Epithelial cell of esophagus (primary cell): ENCODE results near the gene STK4.

ENCODE experiments used
- DNase-seq: peaks from one replicate; pipeline ENCODE4 v3.0.0; 2010; ENCODE audit warnings: low read depth
- H3K4me3 ChIP-seq: 2 replicates; pipeline ENCODE4 v1.5.1; 2011; ENCODE audit warnings: mild to moderate bottlenecking, low read length, control low read depth
- CTCF ChIP-seq: IDR thresholded peaks from 2 replicates; pipeline ENCODE4 v1.5.1; 2011; ENCODE audit warnings: low read depth, mild to moderate bottlenecking, low read length, control low read depth, inconsistent platforms; ENCODE audit not compliant: insufficient read depth; ENCODE audit errors: missing control alignments

The STK4 gene

GRCh38 chr20:45067087-45067486 is 100.8 kb downstream of the STK4 start:
- peak; percentile 76 for DNase-seq
- no peak overlapping the region for H3K4me3 ChIP-seq
- TF ChIP-seq CTCF, result no peak

DNA sequence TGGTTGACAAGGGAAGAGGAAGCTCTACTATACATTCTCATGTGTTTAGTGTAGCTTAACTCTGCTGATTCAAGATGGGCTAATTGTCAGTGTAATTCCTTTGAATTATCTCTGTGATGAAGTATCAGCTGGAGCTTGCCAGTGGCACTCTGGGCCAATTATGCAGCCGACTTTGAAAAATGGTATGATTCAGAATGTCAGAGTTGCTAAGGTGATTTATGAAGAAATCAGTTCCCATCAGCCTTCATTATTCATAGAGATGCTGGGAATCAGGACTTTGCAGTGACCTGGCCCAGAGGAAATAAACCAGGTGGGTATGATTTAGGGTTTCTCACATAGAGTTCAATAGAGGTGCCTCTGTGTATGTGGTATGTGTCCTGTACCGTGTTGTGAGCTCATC is 101.2 kb downstream of the STK4 start:
- peak; percentile 87 for DNase-seq
- TF ChIP-seq CTCF, result no peak

DNA sequence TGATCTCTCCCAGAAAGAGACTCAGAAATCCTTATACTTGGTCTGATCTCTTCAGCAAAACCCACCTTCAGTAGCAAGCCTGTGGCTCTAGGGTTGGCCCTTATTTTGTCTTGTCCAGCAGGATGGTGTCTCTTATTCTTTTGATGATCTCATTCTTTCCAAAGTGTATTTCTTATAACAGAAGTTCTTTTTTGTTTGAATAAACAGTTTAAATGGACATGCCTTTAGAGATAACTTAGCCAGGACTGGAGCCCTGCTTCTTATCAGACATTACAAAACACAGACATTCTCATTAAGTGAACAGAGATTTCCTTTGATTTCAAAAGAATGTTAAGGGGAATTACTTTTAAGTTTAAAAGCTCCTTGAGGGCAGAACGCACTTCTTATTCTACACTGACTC is 102.9 kb downstream of the STK4 start:
- no peak overlapping the region for H3K4me3 ChIP-seq
- TF ChIP-seq CTCF, result no peak
- no peak for DNase-seq

More for the DNA sequence above, 101.2 kb downstream of the STK4 start:
- no peak overlapping the region for H3K4me3 ChIP-seq

DNA sequence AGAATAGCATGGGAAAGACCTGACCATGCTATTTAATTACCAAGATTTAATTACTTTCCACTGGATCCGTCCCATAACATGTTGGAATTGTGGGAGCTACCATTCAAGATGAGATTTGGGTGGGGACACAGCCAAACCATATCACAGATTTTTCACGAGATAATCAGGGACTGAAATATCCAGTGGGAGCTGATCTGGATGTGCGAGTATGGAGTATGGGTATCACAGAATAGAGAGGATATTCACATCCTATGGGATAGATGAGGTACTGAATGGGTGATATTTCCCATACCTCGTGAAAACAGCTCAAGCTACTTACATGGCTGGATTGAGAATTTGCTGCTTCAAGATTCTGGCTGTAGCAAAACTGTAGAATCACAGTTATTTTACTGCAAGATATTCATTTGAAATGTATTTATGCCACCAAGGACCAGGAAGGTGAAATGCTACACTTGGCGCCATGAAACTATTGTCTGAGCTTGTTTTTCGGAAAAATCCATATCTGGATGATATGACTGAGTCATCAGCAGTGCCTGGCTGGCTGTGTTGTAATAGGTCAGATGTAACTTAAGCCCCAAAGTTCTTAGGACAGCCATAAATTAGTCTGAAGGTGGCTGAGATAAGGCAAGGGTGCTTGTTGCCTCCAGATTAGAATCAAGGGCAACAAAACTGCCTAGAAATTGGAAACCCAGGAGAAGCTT is 104.8 kb downstream of the STK4 start:
- no peak overlapping the region for H3K4me3 ChIP-seq
- DNase-seq, result peak; percentile 69
- no peak for TF ChIP-seq CTCF

DNA sequence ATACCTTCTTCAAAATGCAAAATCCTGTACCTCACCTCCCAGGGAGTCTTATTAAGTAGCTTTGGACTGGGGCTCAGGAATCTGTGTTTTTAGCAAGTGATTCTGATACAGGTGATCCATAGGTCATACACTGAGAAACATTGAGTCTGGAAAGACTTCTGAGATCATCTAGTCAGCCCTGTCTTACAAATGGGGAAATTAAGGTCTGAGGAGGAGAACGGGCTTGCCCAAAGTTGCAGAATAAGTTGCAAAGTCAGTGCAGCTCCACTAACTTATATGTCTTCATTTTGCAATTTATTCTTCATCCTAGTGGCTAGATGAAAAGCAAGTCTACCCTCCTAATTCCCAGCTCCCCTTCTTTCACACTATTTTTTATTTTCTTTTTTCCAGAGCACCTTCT is 105.8 kb downstream of the STK4 start:
- H3K4me3 ChIP-seq, result no peak overlapping the region
- DNase-seq, result no peak
- no peak for TF ChIP-seq CTCF

GRCh38 chr20:45073221-45073620 is 106.9 kb downstream of the STK4 start:
- no peak for DNase-seq
- H3K4me3 ChIP-seq, result no peak overlapping the region
- no peak for TF ChIP-seq CTCF

DNA sequence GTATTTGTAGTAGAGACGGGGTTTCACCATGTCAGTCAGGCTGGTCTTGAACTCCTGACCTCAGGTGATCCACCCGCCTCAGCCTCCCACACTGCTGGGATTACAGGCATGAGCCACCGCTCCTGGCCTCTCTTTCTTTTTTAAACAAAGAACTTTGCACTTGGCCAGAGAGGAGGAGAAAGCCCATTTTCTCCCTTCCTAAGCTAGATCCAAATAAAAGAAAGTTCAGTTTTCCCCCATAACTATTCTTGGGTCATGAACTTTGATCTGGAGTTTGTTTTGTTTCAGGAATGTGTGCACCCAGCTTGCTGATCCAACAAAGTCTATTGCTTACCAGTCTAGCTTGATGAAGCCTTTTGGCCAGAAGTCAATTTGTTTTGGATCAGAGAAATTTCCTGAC is 111.2 kb downstream of the STK4 start:
- TF ChIP-seq CTCF, result no peak
- DNase-seq, result no peak
- H3K4me3 ChIP-seq, result no peak overlapping the region
